Bronchial epithelial cell (primary cell): ENCODE results near the gene HEG1. TPM values are rescaled to one million over a fixed set of nuclear protein-coding genes. Genes with fewer than 3 reads are reported as not detected.

Experiments used
- DNase-seq: peaks from one replicate; pipeline ENCODE4 v3.0.0-alpha.2; 2010; ENCODE audit warnings: low read depth
- FAIRE-seq: peaks from 2 replicates; lab custom pipeline; 2011; peaks lifted over from hg19 to GRCh38; lab: Jason Lieb, UNC
- H3K27me3 ChIP-seq: 2 replicates; pipeline ENCODE4 v1.5.1; 2011; ENCODE audit warnings: low read length; ENCODE audit not compliant: control insufficient read depth, insufficient read depth
- H3K36me3 ChIP-seq: 2 replicates; pipeline ENCODE4 v1.5.1; 2011; ENCODE audit warnings: low read length; ENCODE audit not compliant: control insufficient read depth, insufficient read depth
- H3K4me3 ChIP-seq: 2 replicates; pipeline ENCODE4 v1.5.1; 2011; ENCODE audit warnings: mild to moderate bottlenecking, low read depth, low read length, control low read depth
- CTCF ChIP-seq: IDR thresholded peaks from 2 replicates; pipeline ENCODE4 v1.5.1; 2011; ENCODE audit warnings: mild to moderate bottlenecking, moderate library complexity, low read length, control low read depth, inconsistent platforms; ENCODE audit not compliant: insufficient read depth, severe bottlenecking
- total RNA-seq: library from RNA; depleted of rRNA; stranded (reverse); fragments of >200 nt; gene quantifications from 2 replicates; pipeline ENCODE4 v1.2.1, GENCODE V29; 2014

Gene HEG1
- total RNA-seq, 1 donor from 2014 or later, result 7.1 TPM

GRCh38 chr3:125054449-125055329 lies 1.1 kb downstream of the HEG1 start:
- peak overlapping the region; percentile 55 for H3K4me3 ChIP-seq
- no peak for DNase-seq
- H3K27me3 ChIP-seq, result no peaks in the 10 kb centered on the region
- H3K36me3 ChIP-seq, result no peaks in the 10 kb centered on the region
- no peak for FAIRE-seq
- no peak for TF ChIP-seq CTCF

GRCh38 chr3:125054062-125054448 lies 1.7 kb downstream of the HEG1 start:
- no peak overlapping the region for H3K4me3 ChIP-seq
- TF ChIP-seq CTCF, result no peak
- DNase-seq, result no peak
- H3K36me3 ChIP-seq, result no peaks in the 10 kb centered on the region
- H3K27me3 ChIP-seq, result no peaks in the 10 kb centered on the region
- no peak for FAIRE-seq

GRCh38 chr3:125053304-125053699 lies 2.5 kb downstream of the HEG1 start:
- Histone ChIP-seq H3K36me3 (no peaks in the 10 kb centered on the region), H3K27me3 (no peaks in the 10 kb centered on the region), H3K4me3 (no peak overlapping the region)
- DNase-seq (no peak), FAIRE-seq (no peak)
- no peak for TF ChIP-seq CTCF

GRCh38 chr3:125052624-125053303 lies 3.0 kb downstream of the HEG1 start:
- Histone ChIP-seq H3K27me3 (no peaks in the 10 kb centered on the region), H3K4me3 (no peak overlapping the region), H3K36me3 (no peaks in the 10 kb centered on the region)
- TF ChIP-seq CTCF, result no peak
- DNase-seq (peak; percentile 60), FAIRE-seq (no peak)

- no peaks in the 10 kb centered on the region for H3K36me3 ChIP-seq
- FAIRE-seq (no peak), DNase-seq (peak; percentile 62)
- TF ChIP-seq CTCF, result no peak
- H3K4me3 ChIP-seq, result no peak overlapping the region
- H3K27me3 ChIP-seq, result no peaks in the 10 kb centered on the region
Measured at GRCh38 chr3:125051715-125052581, 3.8 kb downstream of the HEG1 start.
